GM19463 (cell line): ENCODE measurements around the gene LUC7L.
"Not testable (repeated sequence)": the region's sequence is repeated elsewhere in the genome, so short reads cannot be mapped to it uniquely, and the experiment has no call there.

Experiments
- ATAC-seq: cut with Tn5 transposase; IDR thresholded peaks from one replicate; pipeline ENCODE4 v1.9.1; 2021; ENCODE audit warnings: mild to moderate bottlenecking, moderate library complexity; ENCODE audit not compliant: unreplicated experiment

The LUC7L gene

DNA sequence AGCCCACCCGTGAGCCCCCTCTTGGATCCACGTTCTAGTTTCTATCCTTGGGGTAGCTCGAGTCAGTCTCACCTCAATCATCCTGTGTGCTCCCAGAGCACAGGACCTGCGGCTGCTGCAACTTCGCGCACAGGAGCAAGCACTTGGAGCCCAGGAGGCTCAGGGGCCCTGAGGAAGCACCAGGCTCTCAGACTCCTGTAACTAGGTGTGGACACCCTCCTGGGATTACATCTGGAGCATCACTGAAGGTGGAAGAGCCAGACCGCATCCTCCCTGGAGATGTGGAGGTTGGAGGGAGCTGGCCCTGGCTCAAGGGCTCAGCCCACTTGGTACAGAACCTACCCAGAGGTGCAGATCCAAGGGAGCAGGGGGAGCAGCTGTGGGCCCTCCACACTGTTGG, 46.2 kb downstream of the LUC7L start:
- no peak for ATAC-seq

DNA sequence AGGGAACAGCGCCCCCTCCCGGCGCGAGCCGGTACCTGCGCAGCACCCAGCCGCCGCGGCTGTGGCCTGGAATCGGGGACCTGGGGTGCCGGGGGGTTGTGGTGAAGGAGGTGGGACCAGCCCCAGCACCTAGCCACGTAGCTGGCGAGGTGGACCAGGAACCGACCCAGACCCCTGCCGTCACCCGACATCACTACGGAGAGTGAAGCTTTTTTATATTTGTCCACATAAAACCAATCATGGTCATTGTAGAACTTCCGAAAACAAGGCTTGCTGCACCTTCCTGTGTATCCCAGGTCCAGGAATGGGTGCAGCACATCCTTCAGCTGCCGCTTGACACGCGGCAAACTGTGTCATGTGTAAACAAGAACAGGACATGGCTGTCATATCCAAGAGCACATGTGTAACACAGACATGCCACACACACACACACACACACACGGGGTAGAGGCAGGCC, 47.7 kb downstream of the LUC7L start:
- ATAC-seq = no peak

DNA sequence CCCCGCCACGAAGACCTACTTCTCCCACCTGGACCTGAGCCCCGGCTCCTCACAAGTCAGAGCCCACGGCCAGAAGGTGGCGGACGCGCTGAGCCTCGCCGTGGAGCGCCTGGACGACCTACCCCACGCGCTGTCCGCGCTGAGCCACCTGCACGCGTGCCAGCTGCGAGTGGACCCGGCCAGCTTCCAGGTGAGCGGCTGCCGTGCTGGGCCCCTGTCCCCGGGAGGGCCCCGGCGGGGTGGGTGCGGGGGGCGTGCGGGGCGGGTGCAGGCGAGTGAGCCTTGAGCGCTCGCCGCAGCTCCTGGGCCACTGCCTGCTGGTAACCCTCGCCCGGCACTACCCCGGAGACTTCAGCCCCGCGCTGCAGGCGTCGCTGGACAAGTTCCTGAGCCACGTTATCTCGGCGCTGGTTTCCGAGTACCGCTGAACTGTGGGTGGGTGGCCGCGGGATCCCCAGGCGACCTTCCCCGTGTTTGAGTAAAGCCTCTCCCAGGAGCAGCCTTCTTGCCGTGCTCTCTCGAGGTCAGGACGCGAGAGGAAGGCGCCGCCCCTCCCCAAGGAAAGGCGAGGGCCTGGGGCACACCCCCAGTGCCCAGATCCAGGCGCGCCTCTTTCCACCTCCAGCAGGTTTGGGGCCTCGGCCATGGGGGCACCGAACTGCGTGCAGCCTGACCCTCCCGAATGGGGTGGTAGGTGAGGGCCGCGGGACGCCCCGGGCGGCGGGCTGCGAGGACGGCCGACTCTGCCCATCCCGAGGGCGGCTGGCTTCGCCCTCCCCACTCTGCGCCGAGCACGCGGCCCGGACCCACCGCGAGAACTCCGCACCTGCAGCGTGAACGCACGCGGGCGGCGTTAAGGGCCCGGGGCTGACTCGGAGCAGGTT, 48.3 kb downstream of the LUC7L start:
- ATAC-seq = no peak

DNA sequence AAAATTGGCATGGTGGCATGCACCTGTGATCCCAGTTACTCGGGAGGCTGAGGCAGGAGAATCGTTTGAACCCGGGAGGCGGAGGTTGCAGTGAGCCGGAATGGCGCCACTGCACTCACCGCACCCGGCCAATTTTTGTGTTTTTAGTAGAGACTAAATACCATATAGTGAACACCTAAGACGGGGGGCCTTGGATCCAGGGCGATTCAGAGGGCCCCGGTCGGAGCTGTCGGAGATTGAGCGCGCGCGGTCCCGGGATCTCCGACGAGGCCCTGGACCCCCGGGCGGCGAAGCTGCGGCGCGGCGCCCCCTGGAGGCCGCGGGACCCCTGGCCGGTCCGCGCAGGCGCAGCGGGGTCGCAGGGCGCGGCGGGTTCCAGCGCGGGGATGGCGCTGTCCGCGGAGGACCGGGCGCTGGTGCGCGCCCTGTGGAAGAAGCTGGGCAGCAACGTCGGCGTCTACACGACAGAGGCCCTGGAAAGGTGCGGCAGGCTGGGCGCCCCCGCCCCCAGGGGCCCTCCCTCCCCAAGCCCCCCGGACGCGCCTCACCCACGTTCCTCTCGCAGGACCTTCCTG, 49.1 kb downstream of the LUC7L start, which contains the start of gene HBQ1:
Gene HBQ1, plus strand, starts transcription at position 359 of the 575 bp plus-strand sequence. Its CDS starts 28 bp downstream, at position 387.
- ATAC-seq = no peak

DNA sequence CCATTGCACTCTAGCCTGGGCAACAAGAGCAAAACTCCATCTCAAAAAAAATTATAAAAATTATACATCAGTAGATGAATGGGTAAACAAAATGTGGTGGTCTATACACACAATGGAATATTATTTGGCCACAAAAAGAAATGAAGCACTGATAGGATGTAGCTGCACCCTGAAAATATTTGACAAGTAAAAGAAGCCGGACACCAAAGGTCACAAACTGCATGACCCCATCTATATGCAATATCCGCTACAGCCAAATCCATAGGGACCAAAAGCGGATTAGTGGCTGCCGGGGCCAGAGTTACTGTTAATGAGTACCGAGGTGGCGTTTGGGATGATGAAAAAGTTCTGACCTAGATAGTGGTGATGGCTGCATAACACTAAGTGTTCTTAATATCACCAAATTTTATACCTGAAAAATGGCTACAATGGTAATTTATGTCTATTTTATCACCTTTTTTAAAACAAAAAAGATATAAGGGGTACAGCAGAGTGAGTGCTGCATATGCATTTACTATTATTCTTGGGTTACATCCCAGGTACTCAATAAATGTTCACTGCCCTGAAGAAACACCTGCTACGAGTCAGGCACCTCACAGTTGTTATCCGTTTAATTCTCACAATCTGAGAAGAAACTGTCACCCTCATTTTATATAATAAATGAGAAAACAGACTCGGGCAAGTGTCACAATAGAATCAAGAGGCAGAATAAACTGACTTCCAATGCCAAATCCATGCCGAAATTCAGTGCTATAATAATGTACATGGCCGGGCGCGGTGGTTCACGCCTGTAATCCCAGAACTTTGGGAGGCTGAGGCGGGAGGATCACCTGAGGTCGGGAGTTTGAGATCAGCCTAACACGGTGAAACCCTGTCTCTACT, 49.8 kb downstream of the LUC7L start:
- ATAC-seq = no peak

DNA sequence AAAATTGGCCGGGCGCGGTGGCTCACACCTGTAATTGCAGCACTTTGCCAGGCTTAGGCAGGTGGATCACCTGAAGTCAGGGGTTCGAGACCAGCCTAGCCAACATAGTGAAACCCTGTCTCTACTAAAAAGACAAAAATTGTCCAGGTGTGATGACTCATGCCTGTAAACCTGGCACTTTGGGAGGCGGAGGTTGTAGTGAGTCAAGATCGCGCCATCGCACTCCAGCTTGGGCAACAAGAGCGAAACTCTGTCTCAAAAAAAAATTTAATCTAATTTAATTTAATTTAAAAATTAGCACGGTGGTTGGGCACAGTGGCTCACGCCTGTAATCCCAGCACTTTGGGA, 50.6 kb downstream of the LUC7L start:
- no peak for ATAC-seq

DNA sequence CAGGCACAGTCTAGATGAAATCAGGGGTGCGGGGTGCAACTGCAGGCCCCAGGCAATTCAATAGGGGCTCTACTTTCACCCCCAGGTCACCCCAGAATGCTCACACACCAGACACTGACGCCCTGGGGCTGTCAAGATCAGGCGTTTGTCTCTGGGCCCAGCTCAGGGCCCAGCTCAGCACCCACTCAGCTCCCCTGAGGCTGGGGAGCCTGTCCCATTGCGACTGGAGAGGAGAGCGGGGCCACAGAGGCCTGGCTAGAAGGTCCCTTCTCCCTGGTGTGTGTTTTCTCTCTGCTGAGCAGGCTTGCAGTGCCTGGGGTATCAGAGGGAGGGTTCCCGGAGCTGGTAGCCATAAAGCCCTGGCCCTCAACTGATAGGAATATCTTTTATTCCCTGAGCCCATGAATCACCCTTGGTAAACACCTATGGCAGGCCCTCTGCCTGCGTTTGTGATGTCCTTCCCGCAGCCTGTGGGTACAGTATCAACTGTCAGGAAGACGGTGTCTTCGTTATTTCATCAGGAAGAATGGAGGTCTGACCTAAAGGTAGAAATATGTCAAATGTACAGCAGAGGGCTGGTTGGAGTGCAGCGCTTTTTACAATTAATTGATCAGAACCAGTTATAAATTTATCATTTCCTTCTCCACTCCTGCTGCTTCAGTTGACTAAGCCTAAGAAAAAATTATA, 51.1 kb downstream of the LUC7L start:
- ATAC-seq = no peak

DNA sequence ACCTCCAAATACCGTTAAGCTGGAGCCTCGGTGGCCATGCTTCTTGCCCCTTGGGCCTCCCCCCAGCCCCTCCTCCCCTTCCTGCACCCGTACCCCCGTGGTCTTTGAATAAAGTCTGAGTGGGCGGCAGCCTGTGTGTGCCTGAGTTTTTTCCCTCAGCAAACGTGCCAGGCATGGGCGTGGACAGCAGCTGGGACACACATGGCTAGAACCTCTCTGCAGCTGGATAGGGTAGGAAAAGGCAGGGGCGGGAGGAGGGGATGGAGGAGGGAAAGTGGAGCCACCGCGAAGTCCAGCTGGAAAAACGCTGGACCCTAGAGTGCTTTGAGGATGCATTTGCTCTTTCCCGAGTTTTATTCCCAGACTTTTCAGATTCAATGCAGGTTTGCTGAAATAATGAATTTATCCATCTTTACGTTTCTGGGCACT, 51.8 kb downstream of the LUC7L start:
- no peak for ATAC-seq

DNA sequence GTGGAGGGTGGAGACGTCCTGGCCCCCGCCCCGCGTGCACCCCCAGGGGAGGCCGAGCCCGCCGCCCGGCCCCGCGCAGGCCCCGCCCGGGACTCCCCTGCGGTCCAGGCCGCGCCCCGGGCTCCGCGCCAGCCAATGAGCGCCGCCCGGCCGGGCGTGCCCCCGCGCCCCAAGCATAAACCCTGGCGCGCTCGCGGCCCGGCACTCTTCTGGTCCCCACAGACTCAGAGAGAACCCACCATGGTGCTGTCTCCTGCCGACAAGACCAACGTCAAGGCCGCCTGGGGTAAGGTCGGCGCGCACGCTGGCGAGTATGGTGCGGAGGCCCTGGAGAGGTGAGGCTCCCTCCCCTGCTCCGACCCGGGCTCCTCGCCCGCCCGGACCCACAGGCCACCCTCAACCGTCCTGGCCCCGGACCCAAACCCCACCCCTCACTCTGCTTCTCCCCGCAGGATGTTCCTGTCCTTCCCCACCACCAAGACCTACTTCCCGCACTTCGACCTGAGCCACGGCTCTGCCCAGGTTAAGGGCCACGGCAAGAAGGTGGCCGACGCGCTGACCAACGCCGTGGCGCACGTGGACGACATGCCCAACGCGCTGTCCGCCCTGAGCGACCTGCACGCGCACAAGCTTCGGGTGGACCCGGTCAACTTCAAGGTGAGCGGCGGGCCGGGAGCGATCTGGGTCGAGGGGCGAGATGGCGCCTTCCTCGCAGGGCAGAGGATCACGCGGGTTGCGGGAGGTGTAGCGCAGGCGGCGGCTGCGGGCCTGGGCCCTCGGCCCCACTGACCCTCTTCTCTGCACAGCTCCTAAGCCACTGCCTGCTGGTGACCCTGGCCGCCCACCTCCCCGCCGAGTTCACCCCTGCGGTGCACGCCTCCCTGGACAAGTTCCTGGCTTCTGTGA, 52.5 kb downstream of the LUC7L start, which contains the start of gene HBA1:
Gene HBA1, plus strand, starts transcription at position 204 of the 906 bp plus-strand sequence. Its CDS starts 37 bp downstream, at position 241.
- ATAC-seq = not testable (repeated sequence)

DNA sequence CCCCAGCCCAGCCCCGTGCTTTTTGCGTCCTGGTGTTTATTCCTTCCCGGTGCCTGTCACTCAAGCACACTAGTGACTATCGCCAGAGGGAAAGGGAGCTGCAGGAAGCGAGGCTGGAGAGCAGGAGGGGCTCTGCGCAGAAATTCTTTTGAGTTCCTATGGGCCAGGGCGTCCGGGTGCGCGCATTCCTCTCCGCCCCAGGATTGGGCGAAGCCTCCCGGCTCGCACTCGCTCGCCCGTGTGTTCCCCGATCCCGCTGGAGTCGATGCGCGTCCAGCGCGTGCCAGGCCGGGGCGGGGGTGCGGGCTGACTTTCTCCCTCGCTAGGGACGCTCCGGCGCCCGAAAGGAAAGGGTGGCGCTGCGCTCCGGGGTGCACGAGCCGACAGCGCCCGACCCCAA, 53.2 kb downstream of the LUC7L start:
- ATAC-seq = not testable (repeated sequence)

DNA sequence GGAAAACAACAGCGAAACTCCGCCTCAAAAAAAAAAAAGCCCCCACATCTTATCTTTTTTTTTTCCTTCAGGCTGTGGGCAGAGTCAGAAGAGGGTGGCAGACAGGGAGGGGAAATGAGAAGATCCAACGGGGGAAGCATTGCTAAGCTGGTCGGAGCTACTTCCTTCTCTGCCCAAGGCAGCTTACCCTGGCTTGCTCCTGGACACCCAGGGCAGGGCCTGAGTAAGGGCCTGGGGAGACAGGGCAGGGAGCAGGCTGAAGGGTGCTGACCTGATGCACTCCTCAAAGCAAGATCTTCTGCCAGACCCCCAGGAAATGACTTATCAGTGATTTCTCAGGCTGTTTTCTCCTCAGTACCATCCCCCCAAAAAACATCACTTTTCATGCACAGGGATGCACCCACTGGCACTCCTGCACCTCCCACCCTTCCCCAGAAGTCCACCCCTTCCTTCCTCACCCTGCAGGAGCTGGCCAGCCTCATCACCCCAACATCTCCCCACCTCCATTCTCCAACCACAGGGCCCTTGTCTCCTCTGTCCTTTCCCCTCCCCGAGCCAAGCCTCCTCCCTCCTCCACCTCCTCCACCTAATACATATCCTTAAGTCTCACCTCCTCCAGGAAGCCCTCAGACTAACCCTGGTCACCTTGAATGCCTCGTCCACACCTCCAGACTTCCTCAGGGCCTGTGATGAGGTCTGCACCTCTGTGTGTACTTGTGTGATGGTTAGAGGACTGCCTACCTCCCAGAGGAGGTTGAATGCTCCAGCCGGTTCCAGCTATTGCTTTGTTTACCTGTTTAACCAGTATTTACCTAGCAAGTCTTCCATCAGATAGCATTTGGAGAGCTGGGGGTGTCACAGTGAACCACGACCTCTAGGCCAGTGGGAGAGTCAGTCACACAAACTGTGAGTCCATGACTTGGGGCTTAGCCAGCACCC, 54.0 kb downstream of the LUC7L start:
- no peak for ATAC-seq

DNA sequence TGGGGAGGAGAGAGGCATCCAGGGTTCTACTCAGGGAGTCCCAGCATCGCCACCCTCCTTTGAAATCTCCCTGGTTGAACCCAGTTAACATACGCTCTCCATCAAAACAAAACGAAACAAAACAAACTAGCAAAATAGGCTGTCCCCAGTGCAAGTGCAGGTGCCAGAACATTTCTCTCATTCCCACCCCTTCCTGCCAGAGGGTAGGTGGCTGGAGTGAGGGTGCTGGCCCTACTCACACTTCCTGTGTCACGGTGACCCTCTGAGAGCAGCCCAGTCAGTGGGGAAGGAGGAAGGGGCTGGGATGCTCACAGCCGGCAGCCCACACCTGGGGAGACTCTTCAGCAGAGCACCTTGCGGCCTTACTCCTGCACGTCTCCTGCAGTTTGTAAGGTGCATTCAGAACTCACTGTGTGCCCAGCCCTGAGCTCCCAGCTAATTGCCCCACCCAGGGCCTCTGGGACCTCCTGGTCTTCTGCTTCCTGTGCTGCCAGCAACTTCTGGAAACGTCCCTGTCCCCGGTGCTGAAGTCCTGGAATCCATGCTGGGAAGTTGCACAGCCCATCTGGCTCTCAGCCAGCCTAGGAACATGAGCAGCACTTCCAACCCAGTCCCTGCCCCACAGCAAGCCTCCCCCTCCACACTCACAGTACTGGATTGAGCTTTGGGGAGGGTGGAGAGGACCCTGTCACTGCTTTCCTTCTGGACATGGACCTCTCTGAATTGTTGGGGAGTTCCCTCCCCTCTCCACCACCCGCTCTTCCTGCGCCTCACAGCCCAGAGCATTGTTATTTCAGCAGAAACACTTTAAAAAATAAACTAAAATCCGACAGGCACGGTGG, 55.1 kb downstream of the LUC7L start:
- ATAC-seq = not testable (repeated sequence)

DNA sequence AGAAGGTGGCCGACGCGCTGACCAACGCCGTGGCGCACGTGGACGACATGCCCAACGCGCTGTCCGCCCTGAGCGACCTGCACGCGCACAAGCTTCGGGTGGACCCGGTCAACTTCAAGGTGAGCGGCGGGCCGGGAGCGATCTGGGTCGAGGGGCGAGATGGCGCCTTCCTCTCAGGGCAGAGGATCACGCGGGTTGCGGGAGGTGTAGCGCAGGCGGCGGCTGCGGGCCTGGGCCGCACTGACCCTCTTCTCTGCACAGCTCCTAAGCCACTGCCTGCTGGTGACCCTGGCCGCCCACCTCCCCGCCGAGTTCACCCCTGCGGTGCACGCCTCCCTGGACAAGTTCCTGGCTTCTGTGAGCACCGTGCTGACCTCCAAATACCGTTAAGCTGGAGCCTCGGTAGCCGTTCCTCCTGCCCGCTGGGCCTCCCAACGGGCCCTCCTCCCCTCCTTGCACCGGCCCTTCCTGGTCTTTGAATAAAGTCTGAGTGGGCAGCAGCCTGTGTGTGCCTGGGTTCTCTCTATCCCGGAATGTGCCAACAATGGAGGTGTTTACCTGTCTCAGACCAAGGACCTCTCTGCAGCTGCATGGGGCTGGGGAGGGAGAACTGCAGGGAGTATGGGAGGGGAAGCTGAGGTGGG, 55.9 kb downstream of the LUC7L start:
- not testable (repeated sequence) for ATAC-seq

DNA sequence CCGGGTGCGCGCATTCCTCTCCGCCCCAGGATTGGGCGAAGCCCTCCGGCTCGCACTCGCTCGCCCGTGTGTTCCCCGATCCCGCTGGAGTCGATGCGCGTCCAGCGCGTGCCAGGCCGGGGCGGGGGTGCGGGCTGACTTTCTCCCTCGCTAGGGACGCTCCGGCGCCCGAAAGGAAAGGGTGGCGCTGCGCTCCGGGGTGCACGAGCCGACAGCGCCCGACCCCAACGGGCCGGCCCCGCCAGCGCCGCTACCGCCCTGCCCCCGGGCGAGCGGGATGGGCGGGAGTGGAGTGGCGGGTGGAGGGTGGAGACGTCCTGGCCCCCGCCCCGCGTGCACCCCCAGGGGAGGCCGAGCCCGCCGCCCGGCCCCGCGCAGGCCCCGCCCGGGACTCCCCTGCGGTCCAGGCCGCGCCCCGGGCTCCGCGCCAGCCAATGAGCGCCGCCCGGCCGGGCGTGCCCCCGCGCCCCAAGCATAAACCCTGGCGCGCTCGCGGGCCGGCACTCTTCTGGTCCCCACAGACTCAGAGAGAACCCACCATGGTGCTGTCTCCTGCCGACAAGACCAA, 56.8 kb downstream of the LUC7L start, which contains the start of gene HBA2:
Gene HBA2, plus strand, starts transcription at position 503 of the 568 bp plus-strand sequence. Its CDS starts 37 bp downstream, at position 540.
- not testable (repeated sequence) for ATAC-seq

DNA sequence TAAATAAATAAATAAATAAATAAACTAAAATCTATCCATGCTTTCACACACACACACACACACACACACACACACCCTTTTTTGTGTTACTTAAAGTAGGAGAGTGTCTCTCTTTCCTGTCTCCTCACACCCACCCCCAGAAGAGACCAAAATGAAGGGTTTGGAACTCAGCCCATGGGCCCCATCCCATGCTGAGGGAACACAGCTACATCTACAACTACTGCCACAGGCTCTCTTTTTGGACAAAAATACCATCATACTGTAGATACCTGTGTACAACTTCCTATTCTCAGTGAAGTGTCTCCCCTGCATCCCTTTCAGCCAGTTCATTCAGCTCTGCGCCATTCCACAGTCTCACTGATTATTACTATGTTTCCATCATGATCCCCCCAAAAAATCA, 58.5 kb downstream of the LUC7L start:
- no peak for ATAC-seq

DNA sequence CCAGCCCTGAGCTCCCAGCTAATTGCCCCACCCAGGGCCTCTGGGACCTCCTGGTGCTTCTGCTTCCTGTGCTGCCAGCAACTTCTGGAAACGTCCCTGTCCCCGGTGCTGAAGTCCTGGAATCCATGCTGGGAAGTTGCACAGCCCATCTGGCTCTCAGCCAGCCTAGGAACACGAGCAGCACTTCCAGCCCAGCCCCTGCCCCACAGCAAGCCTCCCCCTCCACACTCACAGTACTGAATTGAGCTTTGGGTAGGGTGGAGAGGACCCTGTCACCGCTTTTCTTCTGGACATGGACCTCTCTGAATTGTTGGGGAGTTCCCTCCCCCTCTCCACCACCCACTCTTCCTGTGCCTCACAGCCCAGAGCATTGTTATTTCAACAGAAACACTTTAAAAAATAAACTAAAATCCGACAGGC, 59.2 kb downstream of the LUC7L start:
- ATAC-seq = not testable (repeated sequence)
